Stimulated activated naive CD4-positive, alpha-beta T cell treated with Interleukin-2 at 50 U/mL for 16 hours (primary cell): ENCODE results near the gene MAGI1.
"Not testable (repeated sequence)": the region's sequence is repeated elsewhere in the genome, so short reads cannot be mapped to it uniquely, and the experiment has no call there.

Experiments
- DNase-seq: peaks from one replicate; lab custom pipeline; 2025; lab: John Stamatoyannopoulos, UW

The MAGI1 gene

GRCh38 chr3:65524584-65524983, 514.1 kb downstream of the MAGI1 start:
- DNase-seq = no peak

- no peak for DNase-seq
Measured at GRCh38 chr3:65523878-65524277, 514.8 kb downstream of the MAGI1 start.

GRCh38 chr3:65521032-65521431, 517.7 kb downstream of the MAGI1 start:
- DNase-seq = no peak

GRCh38 chr3:65516998-65517397, 521.7 kb downstream of the MAGI1 start:
- DNase-seq = no peak

- DNase-seq = not testable (repeated sequence)
Measured at GRCh38 chr3:65514317-65514716, 524.4 kb downstream of the MAGI1 start.

- not testable (repeated sequence) for DNase-seq
Measured at GRCh38 chr3:65509423-65509794, 529.3 kb downstream of the MAGI1 start.

GRCh38 chr3:65508750-65509422, 529.8 kb downstream of the MAGI1 start:
- no peak for DNase-seq

- no peak for DNase-seq
Measured at GRCh38 chr3:65507437-65507836, 531.3 kb downstream of the MAGI1 start.

GRCh38 chr3:65503776-65504175, 534.9 kb downstream of the MAGI1 start:
- DNase-seq = no peak

- DNase-seq = no peak
Measured at GRCh38 chr3:65502526-65502925, 536.2 kb downstream of the MAGI1 start.

GRCh38 chr3:65500398-65501306, 538.1 kb downstream of the MAGI1 start:
- no peak for DNase-seq

- DNase-seq = no peak
Measured at GRCh38 chr3:65497846-65498245, 540.9 kb downstream of the MAGI1 start.

GRCh38 chr3:65497236-65497635, 541.5 kb downstream of the MAGI1 start:
- no peak for DNase-seq

- DNase-seq = no peak
Measured at GRCh38 chr3:65493938-65494337, 544.8 kb downstream of the MAGI1 start.

GRCh38 chr3:65493371-65493882, 545.3 kb downstream of the MAGI1 start:
- no peak for DNase-seq

- DNase-seq = no peak
Measured at GRCh38 chr3:65492249-65492648, 546.5 kb downstream of the MAGI1 start.

GRCh38 chr3:65490114-65490513, 548.6 kb downstream of the MAGI1 start:
- no peak for DNase-seq

- DNase-seq = no peak
Measured at GRCh38 chr3:65489253-65489652, 549.5 kb downstream of the MAGI1 start.

- no peak for DNase-seq
Measured at GRCh38 chr3:65485826-65486469, 552.8 kb downstream of the MAGI1 start.

- no peak for DNase-seq
Measured at GRCh38 chr3:65484964-65485363, 553.8 kb downstream of the MAGI1 start.

- no peak for DNase-seq
Measured at GRCh38 chr3:65483480-65483879, 555.2 kb downstream of the MAGI1 start.

GRCh38 chr3:65483011-65483410, 555.7 kb downstream of the MAGI1 start:
- DNase-seq = no peak

GRCh38 chr3:65481085-65481484, 557.6 kb downstream of the MAGI1 start:
- no peak for DNase-seq
